ENCODE data around the gene STRADA.

Gene STRADA

GRCh38 chr17:63741408-63742173 lies at the start of gene STRADA:
Gene STRADA (minus strand): TSS chr17:63741799. CDS start chr17:63728369, 13,430 bp downstream.
- DNase-seq (ENCODE audit: low read depth in 2 of 2): peak; percentile 99

- DNase-seq (ENCODE audit: low read depth in 2 of 2): no peak
Observed at GRCh38 chr17:63790057-63790456, 48.5 kb upstream of the STRADA start.

- DNase-seq (ENCODE audit: low read depth in 2 of 2): no peak
Observed at GRCh38 chr17:63786971-63787711, 45.5 kb upstream of the STRADA start.

GRCh38 chr17:63786117-63786516 lies 44.5 kb upstream of the STRADA start:
- DNase-seq (ENCODE audit: low read depth in 2 of 2): no peak

GRCh38 chr17:63785556-63785955 lies 44.0 kb upstream of the STRADA start:
- DNase-seq (ENCODE audit: low read depth in 2 of 2): no peak

GRCh38 chr17:63783522-63783921 lies 41.9 kb upstream of the STRADA start:
- DNase-seq (ENCODE audit: low read depth in 2 of 2): no peak

GRCh38 chr17:63780928-63781327 lies 39.3 kb upstream of the STRADA start:
- DNase-seq (ENCODE audit: low read depth in 2 of 2): no peak

- no peak for DNase-seq (ENCODE audit: low read depth in 2 of 2)
Observed at GRCh38 chr17:63780507-63780906, 38.9 kb upstream of the STRADA start.

GRCh38 chr17:63775420-63775819 lies 33.8 kb upstream of the STRADA start:
- no peak for DNase-seq (ENCODE audit: low read depth in 2 of 2)

GRCh38 chr17:63774969-63775265 lies 33.3 kb upstream of the STRADA start:
- no peak for DNase-seq (ENCODE audit: low read depth in 2 of 2)

- DNase-seq (ENCODE audit: low read depth in 2 of 2): no peak
Observed at GRCh38 chr17:63774141-63774968, 32.8 kb upstream of the STRADA start, which contains the start of gene DDX42. Gene DDX42 (plus strand): TSS chr17:63774170. CDS start chr17:63787050, 12,880 bp downstream.

GRCh38 chr17:63773272-63774140 lies 31.9 kb upstream of the STRADA start, which contains the start of gene CCDC47:
Gene CCDC47 (minus strand): TSS chr17:63773597. CDS start chr17:63766175, 7,422 bp downstream.
- peak; percentile 97 to 98 for DNase-seq (ENCODE audit: low read depth in 2 of 2)

GRCh38 chr17:63772801-63773271 lies 31.2 kb upstream of the STRADA start:
- no peak for DNase-seq (ENCODE audit: low read depth in 2 of 2)

GRCh38 chr17:63768433-63768832 lies 26.8 kb upstream of the STRADA start:
- no peak for DNase-seq (ENCODE audit: low read depth in 2 of 2)

- no peak for DNase-seq (ENCODE audit: low read depth in 2 of 2)
Observed at GRCh38 chr17:63766754-63767153, 25.2 kb upstream of the STRADA start.

GRCh38 chr17:63764716-63765115 lies 23.1 kb upstream of the STRADA start:
- no peak for DNase-seq (ENCODE audit: low read depth in 2 of 2)

- DNase-seq (ENCODE audit: low read depth in 2 of 2): no peak
Observed at GRCh38 chr17:63762161-63763078, 20.8 kb upstream of the STRADA start.

- peak in 1 of 2 donors; percentile 9 for DNase-seq (ENCODE audit: low read depth in 2 of 2)
Observed at GRCh38 chr17:63760771-63761539, 19.4 kb upstream of the STRADA start.

- no peak for DNase-seq (ENCODE audit: low read depth in 2 of 2)
Observed at GRCh38 chr17:63758428-63758827, 16.8 kb upstream of the STRADA start.

Data from stimulated activated CD8-positive, alpha-beta memory T cell treated with anti-CD3 and anti-CD28 coated beads, Interleukin-15, amount 100 ng/mL, for 48 hours (primary cell).